HEK293 (cell line): ENCODE measurements around the gene ZNF614.

Experiments used
- CTCF ChIA-PET: fragments of 350-600 bp; formaldehyde crosslinking; extraction: SDS; loops from one replicate; lab custom pipeline; 2021; ENCODE audit warnings: antibody characterized with exemption; lab: Yijun Ruan, JAX
- POLR2A ChIA-PET: fragments of 300-600 bp; formaldehyde crosslinking; extraction: SDS; loops from one replicate; lab custom pipeline; 2020; ENCODE audit warnings: antibody characterized with exemption, inconsistent platforms; lab: Yijun Ruan, JAX
- H3K27ac ChIP-seq: fragments of 200-500 bp; sonication (Bioruptor generic); 2 replicates; pipeline ENCODE4 v1.5.1; 2014; ENCODE audit warnings: low read depth, low read length, control low read depth, inconsistent platforms; ENCODE audit errors: extremely low read depth
- H3K36me3 ChIP-seq, 2 experiments: fragments of 200-500 bp in 1 of 2; sonication (Bioruptor generic) in 1 of 2; 1 replicate in 1 of 2; 2 replicates in 1 of 2; pipeline ENCODE4 v1.5.1; 2014 to 2017; ENCODE audit warnings: inconsistent platforms in 2 of 2, low read length in 2 of 2; ENCODE audit not compliant: control insufficient read depth in 2 of 2, insufficient read depth in 1 of 2
- H3K4me1 ChIP-seq: fragments of 200-500 bp; sonication (Bioruptor generic); 2 replicates; pipeline ENCODE4 v1.5.1; 2014; ENCODE audit warnings: mild to moderate bottlenecking, low read length, inconsistent platforms; ENCODE audit not compliant: control insufficient read depth, insufficient read depth
- H3K4me3 ChIP-seq: 2 replicates; pipeline ENCODE4 v1.5.1; 2011; ENCODE audit warnings: low read depth, mild to moderate bottlenecking, control low read depth, low read length, moderate library complexity
- H3K9me3 ChIP-seq: fragments of 200-500 bp; sonication (Bioruptor generic); 2 replicates; pipeline ENCODE4 v1.5.1; 2014; ENCODE audit warnings: low read depth, low read length, inconsistent platforms; ENCODE audit not compliant: control insufficient read depth, insufficient read depth
- IKZF3 ChIP-seq: fragments of 450-650 bp; IDR thresholded peaks from 2 replicates; pipeline ENCODE4 v1.5.0; 2018; ENCODE audit warnings: missing biosample characterization, mild to moderate bottlenecking, missing genetic modification characterization, moderate library complexity
- MEIS1 ChIP-seq: sonication (generic); formaldehyde crosslinking; IDR thresholded peaks from 2 replicates; pipeline ENCODE4 v1.8.1; 2022; ENCODE audit warnings: missing genetic modification reagents, mild to moderate bottlenecking, borderline replicate concordance
- MZF1 ChIP-seq: fragments of 450-650 bp; formaldehyde crosslinking; IDR thresholded peaks from 2 replicates; pipeline ENCODE4 v1.5.1; 2017; ENCODE audit warnings: missing biosample characterization, missing genetic modification characterization, borderline replicate concordance
- REPIN1 ChIP-seq: fragments of 450-650 bp; formaldehyde crosslinking; IDR thresholded peaks from 2 replicates; pipeline ENCODE4 v1.5.1; 2017; ENCODE audit warnings: missing biosample characterization, missing genetic modification characterization, low read depth
- SETDB1 ChIP-seq: IDR thresholded peaks from one replicate; pipeline ENCODE4 v1.6.1; 2017; ENCODE audit warnings: mild to moderate bottlenecking, low read length, moderate library complexity, mixed read lengths; ENCODE audit not compliant: insufficient read length
- TRIM28 ChIP-seq: IDR thresholded peaks from 2 replicates; pipeline ENCODE4 v1.6.1; 2011; ENCODE audit warnings: low read length, control low read depth, borderline replicate concordance
- ZBTB21 ChIP-seq: fragments of 450-650 bp; formaldehyde crosslinking; IDR thresholded peaks from 2 replicates; pipeline ENCODE4 v1.5.1; 2017; ENCODE audit warnings: missing biosample characterization, missing genetic modification characterization
- ZEB2 ChIP-seq: fragments of 450-650 bp; formaldehyde crosslinking; IDR thresholded peaks from 2 replicates; pipeline ENCODE4 v1.5.1; 2016; ENCODE audit warnings: missing biosample characterization, missing genetic modification characterization
- ZFP69B ChIP-seq: fragments of 450-650 bp; formaldehyde crosslinking; IDR thresholded peaks from 2 replicates; pipeline ENCODE4 v1.5.1; 2016; ENCODE audit warnings: missing biosample characterization, missing genetic modification characterization
- ZNF19 ChIP-seq: fragments of 450-650 bp; formaldehyde crosslinking; IDR thresholded peaks from 2 replicates; pipeline ENCODE4; 2016; ENCODE audit warnings: missing biosample characterization, missing genetic modification characterization, low read depth
- ZNF223 ChIP-seq: fragments of 450-650 bp; formaldehyde crosslinking; IDR thresholded peaks from 2 replicates; pipeline ENCODE4 v1.5.1; 2016; ENCODE audit warnings: missing biosample characterization, missing genetic modification characterization
- ZNF274 ChIP-seq, 2 experiments: fragments of 200-500 bp in 1 of 2; fragments of 450-650 bp in 1 of 2; sonication (Bioruptor generic) in 1 of 2; formaldehyde crosslinking in 1 of 2; IDR thresholded peaks; 2 replicates each; pipeline versions ENCODE4 v1.5.1 to v1.6.1; 2014 to 2016; ENCODE audit warnings: borderline replicate concordance in 1 of 2, inconsistent platforms in 1 of 2, low read length in 1 of 2, missing biosample characterization in 1 of 2, missing genetic modification characterization in 1 of 2
- ZNF37A ChIP-seq: fragments of 450-650 bp; IDR thresholded peaks from 2 replicates; pipeline ENCODE4 v1.5.1; 2018; ENCODE audit warnings: missing biosample characterization, missing genetic modification characterization
- ZNF391 ChIP-seq: fragments of 450-650 bp; formaldehyde crosslinking; IDR thresholded peaks from 2 replicates; pipeline ENCODE4 v1.5.1; 2016; ENCODE audit warnings: low read depth, missing biosample characterization, missing genetic modification characterization, borderline replicate concordance
- ZNF426 ChIP-seq: fragments of 450-650 bp; formaldehyde crosslinking; IDR thresholded peaks from 2 replicates; pipeline ENCODE4 v1.5.1; 2017; ENCODE audit warnings: missing biosample characterization, missing genetic modification characterization, mild to moderate bottlenecking, inconsistent platforms, moderate library complexity
- ZNF621 ChIP-seq: fragments of 450-650 bp; formaldehyde crosslinking; IDR thresholded peaks from 2 replicates; pipeline ENCODE4 v1.5.1; 2017; ENCODE audit warnings: missing biosample characterization, missing genetic modification characterization
- ZNF704 ChIP-seq: fragments of 450-650 bp; formaldehyde crosslinking; IDR thresholded peaks from 2 replicates; pipeline ENCODE4 v1.5.1; 2016; ENCODE audit warnings: missing biosample characterization, missing genetic modification characterization
- ZNF791 ChIP-seq: fragments of 450-650 bp; formaldehyde crosslinking; IDR thresholded peaks from 2 replicates; pipeline ENCODE4 v1.5.1; 2016; ENCODE audit warnings: missing biosample characterization, missing genetic modification characterization
- TF ChIP-seq, protein P1 (sequence below): fragments of 450-650 bp; formaldehyde crosslinking; IDR thresholded peaks from 2 replicates; pipeline ENCODE4 v1.5.1; 2016; ENCODE audit warnings: missing biosample characterization, missing genetic modification characterization

ZNF614 gene

GRCh38 chr19:52007451-52007805 is 20.8 kb downstream of the ZNF614 start:
- ChIA-PET CTCF (interaction anchor here (0.7 to 1.0 kb wide), 3 partner anchors 20 to 585 kb away, joined by 3 to 4 read pairs (median 3); no protein-coding TSS in a partner anchor), POLR2A (interaction anchor here (1.7 to 2.2 kb wide), 2 partner anchors 21 to 42 kb away, joined by 5 to 7 read pairs; partner anchors contain the start of genes ZNF432 and ZNF614)
- Histone ChIP-seq H3K4me3 (peak overlapping the region; percentile 100), H3K27ac (peak overlapping the region; percentile 67), H3K4me1 (no peaks in the 10 kb centered on the region), H3K36me3 (peaks cover 14 to 18% of the 10 kb centered on the region in 2 experiments), H3K9me3 (peaks cover 8% of the 10 kb centered on the region)
- TF ChIP-seq ZNF426 (tag by site-specific recombination) (no peak), ZNF791 (no peak), MEIS1 (CRISPR knock-in tag) (no peak), ZNF704 (no peak), MZF1 (tag by site-specific recombination) (peak; percentile 71), ZNF19 (tag by site-specific recombination) (no peak), IKZF3 (tag by site-specific recombination) (no peak), ZNF621 (tag by site-specific recombination) (no peak), ZNF223 (no peak), REPIN1 (no peak), ZNF391 (tag by site-specific recombination) (no peak), ZFP69B (tag by site-specific recombination) (no peak)
- TF ChIP-seq, protein P1, sequence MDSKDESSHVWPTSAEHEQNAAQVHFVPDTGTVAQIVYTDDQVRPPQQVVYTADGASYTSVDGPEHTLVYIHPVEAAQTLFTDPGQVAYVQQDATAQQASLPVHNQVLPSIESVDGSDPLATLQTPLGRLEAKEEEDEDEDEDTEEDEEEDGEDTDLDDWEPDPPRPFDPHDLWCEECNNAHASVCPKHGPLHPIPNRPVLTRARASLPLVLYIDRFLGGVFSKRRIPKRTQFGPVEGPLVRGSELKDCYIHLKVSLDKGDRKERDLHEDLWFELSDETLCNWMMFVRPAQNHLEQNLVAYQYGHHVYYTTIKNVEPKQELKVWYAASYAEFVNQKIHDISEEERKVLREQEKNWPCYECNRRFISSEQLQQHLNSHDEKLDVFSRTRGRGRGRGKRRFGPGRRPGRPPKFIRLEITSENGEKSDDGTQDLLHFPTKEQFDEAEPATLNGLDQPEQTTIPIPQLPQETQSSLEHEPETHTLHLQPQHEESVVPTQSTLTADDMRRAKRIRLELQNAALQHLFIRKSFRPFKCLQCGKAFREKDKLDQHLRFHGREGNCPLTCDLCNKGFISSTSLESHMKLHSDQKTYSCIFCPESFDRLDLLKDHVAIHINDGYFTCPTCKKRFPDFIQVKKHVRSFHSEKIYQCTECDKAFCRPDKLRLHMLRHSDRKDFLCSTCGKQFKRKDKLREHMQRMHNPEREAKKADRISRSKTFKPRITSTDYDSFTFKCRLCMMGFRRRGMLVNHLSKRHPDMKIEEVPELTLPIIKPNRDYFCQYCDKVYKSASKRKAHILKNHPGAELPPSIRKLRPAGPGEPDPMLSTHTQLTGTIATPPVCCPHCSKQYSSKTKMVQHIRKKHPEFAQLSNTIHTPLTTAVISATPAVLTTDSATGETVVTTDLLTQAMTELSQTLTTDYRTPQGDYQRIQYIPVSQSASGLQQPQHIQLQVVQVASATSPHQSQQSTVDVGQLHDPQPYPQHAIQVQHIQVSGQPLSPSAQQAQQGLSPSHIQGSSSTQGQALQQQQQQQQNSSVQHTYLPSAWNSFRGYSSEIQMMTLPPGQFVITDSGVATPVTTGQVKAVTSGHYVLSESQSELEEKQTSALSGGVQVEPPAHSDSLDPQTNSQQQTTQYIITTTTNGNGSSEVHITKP (tag by site-specific recombination) = peak; percentile 44; the same call in 1 of the 2 replicates

DNA sequence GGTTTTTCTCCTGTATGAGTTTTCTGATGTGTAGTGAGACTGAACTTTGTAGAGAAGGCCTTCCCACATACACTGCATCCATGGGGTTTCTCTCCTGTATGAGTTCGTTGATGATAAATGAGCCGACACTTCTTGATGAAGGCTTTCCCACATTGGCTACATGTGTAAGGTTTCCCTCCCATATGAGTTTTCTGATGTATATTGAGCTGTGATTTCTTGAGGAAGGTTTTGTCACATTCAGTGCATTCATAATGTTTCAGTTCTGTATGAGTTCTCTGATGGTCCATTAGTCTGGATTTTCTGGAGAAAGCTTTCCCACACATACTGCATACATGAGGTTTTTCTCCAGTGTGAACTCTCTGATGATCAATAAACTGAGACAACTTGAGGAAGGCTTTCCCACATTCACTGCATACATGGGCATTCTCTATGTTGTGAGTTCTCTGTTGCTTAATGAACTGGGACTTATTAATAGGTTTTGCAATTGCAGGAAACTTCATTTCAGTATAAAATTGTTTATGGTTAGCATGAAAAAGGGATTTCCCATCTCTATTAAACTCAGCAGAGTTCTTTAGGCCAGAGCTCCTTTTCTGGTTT is 34.0 kb downstream of the ZNF614 start:
- CTCF ChIA-PET = no interaction called here
- POLR2A ChIA-PET = no interaction called here
- H3K27ac ChIP-seq = no peak overlapping the region
- H3K4me3 ChIP-seq = no peak overlapping the region
- TF ChIP-seq SETDB1 (peak; percentile 99), ZEB2 (tag by site-specific recombination) (no peak), ZNF274 (IDR thresholded peaks at IDR 0.05; ENCODE audit: low read length) (peak; percentile 87), ZNF274 (tag by site-specific recombination; IDR thresholded peaks at IDR 0.05; ENCODE audit: borderline replicate concordance) (peak; percentile 96), ZNF37A (tag by site-specific recombination) (no peak), ZBTB21 (tag by site-specific recombination) (no peak), TRIM28 (peak; percentile 78; the same call in 1 of the 2 replicates)
- peaks cover 32 to 63% of the 10 kb centered on the region in 2 experiments for H3K36me3 ChIP-seq
- H3K4me1 ChIP-seq = no peaks in the 10 kb centered on the region
- H3K9me3 ChIP-seq = peaks cover 2% of the 10 kb centered on the region
